Activated CD8-positive, alpha-beta memory T cell treated with anti-CD3 and anti-CD28 coated beads, Interleukin-2, amount 50 U/mL, for 1 hour (primary cell): ENCODE results near the gene SAFB2.

ENCODE experiments used
- DNase-seq: peaks from one replicate; pipeline ENCODE4 v3.0.0-alpha.2; 2020; ENCODE audit errors: extremely low read depth

SAFB2 gene

DNA sequence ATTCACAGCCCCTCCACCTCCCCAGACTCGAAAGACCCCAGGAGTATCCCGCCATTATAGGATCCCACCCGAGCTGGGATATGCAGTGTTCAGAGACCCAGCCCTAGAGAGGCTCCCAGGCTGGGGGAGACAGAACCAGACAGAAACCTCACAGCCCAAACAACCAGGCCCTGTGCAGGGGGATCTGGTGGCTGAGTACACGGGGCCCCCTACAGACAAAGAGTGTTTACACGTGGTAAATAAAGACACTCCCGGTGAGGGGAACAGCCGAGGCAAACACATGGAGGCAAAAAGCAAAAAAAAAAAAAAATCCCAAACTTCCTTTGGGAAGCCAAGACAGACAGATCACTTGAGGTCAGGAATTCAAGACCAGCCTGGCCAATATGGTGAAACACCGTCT lies 79.9 kb downstream of the SAFB2 start:
- no peak for DNase-seq

DNA sequence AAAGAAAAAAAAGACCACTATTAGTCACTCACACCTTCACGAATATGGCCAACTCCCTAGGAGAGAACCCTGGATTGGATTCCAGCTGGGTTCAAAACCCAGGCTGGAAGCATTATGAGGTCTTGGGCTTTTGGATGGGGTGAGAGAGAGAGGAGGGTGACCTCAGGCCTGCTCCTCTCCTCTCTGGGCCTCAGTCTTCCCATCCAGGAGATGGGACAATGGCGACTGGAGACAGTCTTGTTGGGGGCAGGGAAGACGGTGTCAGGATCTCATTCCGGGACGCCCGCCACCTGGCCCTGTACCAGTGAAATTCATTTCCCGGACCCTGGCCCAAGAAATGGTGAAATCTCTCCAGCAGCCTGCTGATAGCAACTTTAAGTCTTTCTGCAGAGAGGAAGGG lies 81.1 kb downstream of the SAFB2 start:
- DNase-seq: no peak

DNA sequence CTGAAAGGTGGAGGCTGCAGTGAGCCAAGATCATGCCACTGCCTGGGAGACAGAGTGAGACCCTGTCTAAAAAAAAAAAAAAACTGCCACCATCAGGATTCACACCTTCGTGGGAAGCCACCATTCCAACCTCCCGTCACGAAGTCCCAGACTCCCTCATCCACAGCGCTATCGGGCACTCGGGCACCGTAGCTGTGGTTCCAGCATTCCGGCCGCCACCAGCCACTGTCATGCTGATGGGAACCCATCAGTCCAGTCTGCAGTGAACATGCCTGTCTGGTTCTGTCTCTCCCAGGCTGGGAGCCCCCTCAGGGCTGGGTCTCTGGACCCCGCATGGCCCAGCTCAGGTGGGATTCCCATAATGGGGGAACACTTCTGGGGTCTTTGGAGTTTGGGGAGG lies 82.4 kb downstream of the SAFB2 start:
- DNase-seq: no peak

DNA sequence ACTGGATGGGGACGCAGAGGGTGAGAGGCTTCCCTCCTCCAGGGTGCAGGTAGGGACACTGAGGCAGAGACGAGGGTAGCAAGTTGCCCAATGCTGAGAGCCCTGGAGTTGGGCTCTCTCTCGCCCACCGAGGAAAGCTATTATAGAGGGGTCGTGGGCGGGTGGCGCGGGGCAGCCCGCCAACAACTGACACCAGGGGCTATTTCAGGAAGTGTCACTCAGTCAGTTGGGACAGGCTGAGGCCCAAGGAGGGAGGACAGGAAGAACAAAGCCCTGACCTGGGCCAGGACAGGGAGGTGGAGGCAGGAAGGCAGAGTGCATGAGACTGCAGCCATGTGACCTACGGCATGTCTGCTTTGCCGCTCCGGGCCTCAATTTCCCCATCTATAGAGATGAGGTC lies 84.7 kb downstream of the SAFB2 start:
- no peak for DNase-seq
